Sigmoid colon (tissue), 7 donors: ENCODE measurements around the gene CHI3L1. TPM values are rescaled to one million over a fixed set of nuclear protein-coding genes. Genes with fewer than 3 reads are reported as not detected.
A peak's percentile ranks its signal among the peaks of the same experiment; 100 is the strongest.

Experiments
- DNase-seq: peaks from one replicate; pipeline ENCODE4 v3.0.0-alpha.2; 2019
- H3K27ac ChIP-seq, 4 donors: fragments of 200-600 bp; sonication (generic); one replicate each; pipeline ENCODE4 v1.5.1; 2016 to 2019; ENCODE audit warnings: mild to moderate bottlenecking in 1 of 4
- H3K27me3 ChIP-seq, 3 donors: fragments of 200-600 bp; sonication (generic); one replicate each; pipeline ENCODE4 v1.5.1; 2019; ENCODE audit warnings: mild to moderate bottlenecking in 1 of 3
- H3K36me3 ChIP-seq, 4 donors: fragments of 200-600 bp; sonication (generic); one replicate each; pipeline ENCODE4 v1.5.1; 2016 to 2019
- H3K4me1 ChIP-seq, 4 donors: fragments of 200-600 bp; sonication (generic); one replicate each; pipeline ENCODE4 v1.5.1; 2017 to 2019
- H3K4me3 ChIP-seq, 4 donors: fragments of 200-600 bp; sonication (generic); one replicate each; pipeline ENCODE4 v1.5.1; 2017 to 2019; ENCODE audit warnings: mild to moderate bottlenecking in 2 of 4, moderate library complexity in 1 of 4
- H3K9me3 ChIP-seq, 4 donors: fragments of 200-600 bp in 3 of 4; sonication (generic) in 3 of 4; one replicate each; pipeline versions ENCODE4 v1.5.1 to v1.6.1; 2013 to 2019
- CTCF ChIP-seq, 4 experiments: fragments of 450-650 bp in 3 of 4; fragments of 200-600 bp in 1 of 4; IDR thresholded peaks; one replicate each; pipeline ENCODE4 v1.5.1; 2016 to 2019; ENCODE audit warnings: antibody characterized with exemption in 4 of 4, mild to moderate bottlenecking in 3 of 4, moderate library complexity in 2 of 4
- EP300 ChIP-seq, 4 donors: sonication (generic); formaldehyde crosslinking; IDR thresholded peaks; one replicate each; pipeline ENCODE4 v1.6.1; 2017; ENCODE audit warnings: antibody characterized with exemption in 4 of 4
- POLR2A ChIP-seq, 2 donors: fragments of 450-650 bp; IDR thresholded peaks; one replicate each; pipeline ENCODE4 v1.6.1; 2016; ENCODE audit warnings: antibody characterized with exemption in 2 of 2, mild to moderate bottlenecking in 2 of 2, moderate library complexity in 2 of 2
- POLR2AphosphoS5 ChIP-seq, 4 donors: sonication (generic); formaldehyde crosslinking; IDR thresholded peaks; one replicate each; pipeline ENCODE4 v1.6.1; 2017; ENCODE audit warnings: antibody characterized with exemption in 4 of 4
- WGBS, 2 donors: extraction: QIAGEN DNeasy Blood & Tissue Kit; methylation state at CpG; one replicate each; pipeline ENCODE4 v1.1.7; 2013; 5-methylcytosine and 5-hydroxymethylcytosine counted together
- intact Hi-C: fragments of 100-400 bp; cut with DNase I; formaldehyde crosslinking; loops from one replicate; pipeline ENCODE4 v1.15.1; 2023
- polyA plus RNA-seq, 3 donors: library from polyadenylated mRNA; stranded (reverse); fragments of 200-250 nt; gene quantifications; one replicate each; pipeline ENCODE4 v1.2.3, GENCODE V29; 2013
- total RNA-seq, 4 donors: library from RNA; depleted of rRNA; stranded (reverse); fragments of >200 nt; gene quantifications; one replicate each; pipeline ENCODE4 v1.1.0, GENCODE V29; 2016
- donor health status: healthy with polysubstance abuse.
- donor health status: Bipolar disorder and iron deficiency.
- donor health status: healthy.

The CHI3L1 gene
- total and polyA plus RNA-seq, 7 donors = 1.2 to 28.8 (median 3.7) TPM; not detected in 1

- peak; percentile 49 for DNase-seq
- intact Hi-C loops = no loop called here
- TF ChIP-seq POLR2A (IDR thresholded peaks at IDR 0.05) (no peak), POLR2AphosphoS5 (IDR thresholded peaks at IDR 0.05) (no peak)
Observed at GRCh38 chr1:203215573-203215972, 29.1 kb upstream of the CHI3L1 start.

GRCh38 chr1:203214871-203215270 lies 28.4 kb upstream of the CHI3L1 start:
- H3K9me3 ChIP-seq = no peaks in the 10 kb centered on the region
- peaks cover 0 to 4% (median 2%) of the 10 kb centered on the region in 4 donors for H3K4me1 ChIP-seq
- H3K27me3 ChIP-seq = peaks cover 0 to 11% (median 0%) of the 10 kb centered on the region in 3 donors
- DNase-seq = peak; percentile 47
- 77 to 80% methylated on average over 7 of the region's 7 CpGs for WGBS, 2 donors
- TF ChIP-seq POLR2A (IDR thresholded peaks at IDR 0.05) (no peak), CTCF (IDR thresholded peaks at IDR 0.05) (no peak), POLR2AphosphoS5 (IDR thresholded peaks at IDR 0.05) (no peak), EP300 (IDR thresholded peaks at IDR 0.05) (no peak)
- no peak overlapping the region for H3K4me3 ChIP-seq
- H3K27ac ChIP-seq = no peak overlapping the region
- intact Hi-C loops = no loop called here
- no peaks in the 10 kb centered on the region for H3K36me3 ChIP-seq

More at GRCh38 chr1:203215573-203215972, 29.1 kb upstream of the CHI3L1 start:
- no peaks in the 10 kb centered on the region for H3K9me3 ChIP-seq
- 67 to 68% methylated on average over 9 of the region's 9 CpGs for WGBS, 2 donors
- H3K27me3 ChIP-seq = peaks cover 0 to 11% (median 0%) of the 10 kb centered on the region in 3 donors
- no peaks in the 10 kb centered on the region for H3K36me3 ChIP-seq
- H3K27ac ChIP-seq = no peak overlapping the region
- peaks cover 0 to 4% (median 2%) of the 10 kb centered on the region in 4 donors for H3K4me1 ChIP-seq
- H3K4me3 ChIP-seq = no peak overlapping the region

GRCh38 chr1:203213126-203213525 lies 26.6 kb upstream of the CHI3L1 start:
- no peaks in the 10 kb centered on the region for H3K9me3 ChIP-seq
- H3K27ac ChIP-seq = no peak overlapping the region
- peaks cover 0 to 4% (median 2%) of the 10 kb centered on the region in 4 donors for H3K4me1 ChIP-seq
- H3K4me3 ChIP-seq = no peak overlapping the region
- intact Hi-C loops = no loop called here
- WGBS, 2 donors = 78 to 85% methylated on average over 6 of the region's 6 CpGs
- DNase-seq = peak; percentile 57
- no peaks in the 10 kb centered on the region for H3K36me3 ChIP-seq
- H3K27me3 ChIP-seq = peaks cover 0 to 11% (median 0%) of the 10 kb centered on the region in 3 donors
- TF ChIP-seq POLR2AphosphoS5 (IDR thresholded peaks at IDR 0.05) = no peak
- no peak for TF ChIP-seq CTCF (IDR thresholded peaks at IDR 0.05)
- TF ChIP-seq EP300 (IDR thresholded peaks at IDR 0.05) = no peak
- no peak for TF ChIP-seq POLR2A (IDR thresholded peaks at IDR 0.05)

DNA sequence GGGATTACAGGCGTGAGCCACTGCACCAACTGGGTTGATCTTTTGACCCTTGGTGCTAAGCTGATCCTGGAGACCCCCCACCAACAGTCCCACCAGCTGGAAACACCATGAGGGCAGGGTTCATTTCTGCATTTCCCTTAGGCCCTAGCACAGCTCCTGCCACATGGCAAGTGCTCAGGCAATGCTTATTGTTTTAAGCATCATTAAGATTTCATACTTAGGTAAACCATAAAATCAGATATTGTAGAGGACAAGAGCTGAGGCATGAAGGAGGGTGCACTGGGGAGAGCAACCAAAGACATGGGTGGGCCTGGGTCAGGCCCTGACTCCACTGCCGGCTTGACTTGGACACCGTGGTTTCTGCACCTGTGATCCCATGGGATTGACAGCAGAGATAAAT lies 25.3 kb upstream of the CHI3L1 start:
- Histone ChIP-seq H3K9me3 (no peaks in the 10 kb centered on the region), H3K4me1 (peaks cover 0 to 4% (median 2%) of the 10 kb centered on the region in 4 donors), H3K27ac (no peak overlapping the region), H3K4me3 (no peak overlapping the region), H3K36me3 (no peaks in the 10 kb centered on the region), H3K27me3 (peaks cover 0 to 1% (median 0%) of the 10 kb centered on the region in 3 donors)
- intact Hi-C loops = no loop called here
- 92 to 94% methylated on average over 3 of the region's 3 CpGs for WGBS, 2 donors
- TF ChIP-seq POLR2A (IDR thresholded peaks at IDR 0.05) = no peak
- TF ChIP-seq CTCF (IDR thresholded peaks at IDR 0.05) = no peak
- no peak for TF ChIP-seq EP300 (IDR thresholded peaks at IDR 0.05)
- no peak for TF ChIP-seq POLR2AphosphoS5 (IDR thresholded peaks at IDR 0.05)
- peak; percentile 11 for DNase-seq

DNA sequence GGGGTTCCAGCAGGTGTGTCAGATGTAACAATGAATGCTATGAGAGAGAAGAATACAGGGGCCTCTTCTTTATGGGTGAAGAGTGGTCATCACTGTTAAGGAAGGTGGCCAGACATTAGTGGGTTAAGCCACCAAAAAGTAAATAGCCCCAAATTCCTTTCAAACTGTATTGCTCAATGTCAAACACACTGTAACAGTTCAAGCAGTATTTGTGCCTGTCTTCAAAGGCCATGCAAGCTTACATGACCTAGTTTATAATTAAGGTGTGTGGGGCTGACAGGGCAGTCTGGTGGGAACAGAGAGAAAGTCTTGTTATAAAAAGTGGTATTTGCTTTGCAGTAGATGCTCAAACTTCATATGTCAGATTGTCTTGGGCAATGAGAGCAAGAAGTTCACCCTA lies 24.5 kb upstream of the CHI3L1 start:
- no peak overlapping the region for H3K4me3 ChIP-seq
- H3K4me1 ChIP-seq = peaks cover 0 to 3% (median 0%) of the 10 kb centered on the region in 4 donors
- intact Hi-C loops = no loop called here
- H3K27me3 ChIP-seq = no peaks in the 10 kb centered on the region
- peak; percentile 9 for DNase-seq
- no peak for TF ChIP-seq EP300 (IDR thresholded peaks at IDR 0.05)
- no peak for TF ChIP-seq POLR2AphosphoS5 (IDR thresholded peaks at IDR 0.05)
- no peak for TF ChIP-seq POLR2A (IDR thresholded peaks at IDR 0.05)
- no peak for TF ChIP-seq CTCF (IDR thresholded peaks at IDR 0.05)
- H3K36me3 ChIP-seq = no peaks in the 10 kb centered on the region
- no peaks in the 10 kb centered on the region for H3K9me3 ChIP-seq
- no peak overlapping the region for H3K27ac ChIP-seq
